GM18526 (cell line): ENCODE measurements around the gene RDH11.

ENCODE experiments used
- POLR2A ChIP-seq: IDR thresholded peaks from 3 replicates; pipeline ENCODE4 v1.6.1; 2011; ENCODE audit not compliant: insufficient read length; ENCODE audit errors: extremely low read depth

Gene RDH11

GRCh38 chr14:67638642-67639041 lies 56.9 kb downstream of the RDH11 start:
- no peak for TF ChIP-seq POLR2A

- TF ChIP-seq POLR2A: no peak
Observed at GRCh38 chr14:67636361-67636919, 59.1 kb downstream of the RDH11 start.

GRCh38 chr14:67633451-67634147 lies 62.0 kb downstream of the RDH11 start:
- TF ChIP-seq POLR2A: no peak

- no peak for TF ChIP-seq POLR2A
Observed at GRCh38 chr14:67630938-67631337, 64.6 kb downstream of the RDH11 start.

- no peak for TF ChIP-seq POLR2A
Observed at GRCh38 chr14:67630186-67630585, 65.4 kb downstream of the RDH11 start.

GRCh38 chr14:67627519-67627918 lies 68.0 kb downstream of the RDH11 start:
- TF ChIP-seq POLR2A: no peak
